A549 (cell line): ENCODE data around the gene MTF2. TPM values are rescaled to one million over a fixed set of nuclear protein-coding genes. Genes with fewer than 3 reads are reported as not detected.

ENCODE experiments used
- ATAC-seq, 2 experiments: fragments of 200-7000 bp in 1 of 2; fragments of >200 bp in 1 of 2; cut with Nextera tagmentation in 1 of 2; cut with Tn5 transposase in 1 of 2; 3 replicates each; pipeline versions ENCODE4 v1.8.0 to v1.9.1; 2018 to 2020; ENCODE audit warnings: mild to moderate bottlenecking in 1 of 2, moderate library complexity in 1 of 2
- CTCF ChIA-PET: fragments of 300-600 bp; sonication (Branson Sonifier 250); formaldehyde crosslinking; extraction: SDS; loops from one replicate; lab custom pipeline; 2021; ENCODE audit warnings: antibody characterized with exemption, inconsistent platforms; lab: Yijun Ruan, JAX
- POLR2A ChIA-PET: fragments of 350-600 bp; formaldehyde crosslinking; extraction: SDS; loops from one replicate; lab custom pipeline; 2021; ENCODE audit warnings: antibody characterized with exemption, inconsistent platforms; lab: Yijun Ruan, JAX
- DNase-seq, 2 experiments: peaks; one replicate each; pipeline versions ENCODE4 v3.0.0 to v3.0.0-alpha.2; 2011 to 2016; ENCODE audit warnings: low read depth in 1 of 2, low spot score in 1 of 2
- FAIRE-seq: peaks from 2 replicates; lab custom pipeline; 2011; peaks lifted over from hg19 to GRCh38; lab: Jason Lieb, UNC
- H3K27ac ChIP-seq, 2 experiments: fragments of >200 bp; sonication (Bioruptor Twin); formaldehyde crosslinking; 3 replicates each; pipeline ENCODE4 v1.5.1; 2016 to 2017
- H3K4me1 ChIP-seq: fragments of >200 bp; sonication (Bioruptor Twin); formaldehyde crosslinking; 3 replicates; pipeline ENCODE4 v1.6.1; 2016
- H3K4me2 ChIP-seq: fragments of >200 bp; sonication (Bioruptor Twin); formaldehyde crosslinking; 3 replicates; pipeline ENCODE4 v1.6.1; 2016
- H3K4me3 ChIP-seq: fragments of >200 bp; sonication (Bioruptor Twin); formaldehyde crosslinking; 3 replicates; pipeline ENCODE4 v1.5.1; 2016
- H3K9me3 ChIP-seq: fragments of >200 bp; sonication (Bioruptor Twin); formaldehyde crosslinking; 3 replicates; pipeline ENCODE4 v1.6.1; 2016
- BHLHE40 ChIP-seq: IDR thresholded peaks from 2 replicates; pipeline ENCODE4 v1.6.1; 2012; ENCODE audit warnings: low read depth, low read length, inconsistent platforms
- CBX2 ChIP-seq: fragments of 200-600 bp; sonication (generic); IDR thresholded peaks from 2 replicates; pipeline ENCODE4 v1.6.1; 2016; ENCODE audit warnings: low read depth, mild to moderate bottlenecking, borderline replicate concordance
- CEBPB ChIP-seq, 2 experiments: fragments of >200 bp in 1 of 2; sonication (Bioruptor Twin) in 1 of 2; formaldehyde crosslinking in 1 of 2; IDR thresholded peaks; 2 replicates each; pipeline ENCODE4 v1.6.1; 2012 to 2016
- CHD2 ChIP-seq: fragments of 150-350 bp; IDR thresholded peaks from 2 replicates; pipeline ENCODE4 v1.6.1; 2014; ENCODE audit warnings: low read length; ENCODE audit not compliant: partially characterized antibody
- ESRRA ChIP-seq: fragments of 150-350 bp; IDR thresholded peaks from 2 replicates; pipeline ENCODE4 v1.6.1; 2014; ENCODE audit warnings: mild to moderate bottlenecking, low read length, borderline replicate concordance
- FOSB ChIP-seq: fragments of 250-450 bp; sonication (Bioruptor Pico); IDR thresholded peaks from 2 replicates; pipeline ENCODE4 v1.5.0; 2020; ENCODE audit warnings: mild to moderate bottlenecking, moderate library complexity
- FOSL2 ChIP-seq, 2 experiments: fragments of 450-650 bp in 1 of 2; fragments of >200 bp in 1 of 2; sonication (Bioruptor Twin) in 1 of 2; formaldehyde crosslinking; IDR thresholded peaks; 2 replicates each; pipeline versions ENCODE4 v1.5.0 to v1.6.1; 2016 to 2020; ENCODE audit warnings: mild to moderate bottlenecking in 1 of 2, moderate library complexity in 1 of 2
- HDAC2 ChIP-seq: fragments of 200-600 bp; sonication (generic); IDR thresholded peaks from 2 replicates; pipeline ENCODE4 v1.6.1; 2016
- HEYL ChIP-seq: fragments of 250-450 bp; sonication (Bioruptor Pico); IDR thresholded peaks from 2 replicates; pipeline ENCODE4 v1.8.0; 2021; ENCODE audit warnings: mild to moderate bottlenecking, moderate library complexity
- HOXB13 ChIP-seq: fragments of 250-450 bp; sonication (Bioruptor Pico); IDR thresholded peaks from 2 replicates; pipeline ENCODE4 v1.5.0; 2020; ENCODE audit warnings: low read depth, mild to moderate bottlenecking, moderate library complexity
- HOXB5 ChIP-seq: fragments of 250-450 bp; sonication (Bioruptor Pico); IDR thresholded peaks from 2 replicates; pipeline ENCODE4 v1.5.0; 2020; ENCODE audit warnings: mild to moderate bottlenecking, moderate library complexity
- JUNB ChIP-seq: fragments of >200 bp; sonication (Bioruptor Twin); formaldehyde crosslinking; IDR thresholded peaks from 2 replicates; pipeline ENCODE4 v1.6.1; 2016
- KDM1A ChIP-seq: fragments of 200-600 bp; sonication (generic); IDR thresholded peaks from 2 replicates; pipeline ENCODE4 v1.6.1; 2016; ENCODE audit warnings: low read depth, mild to moderate bottlenecking
- KDM5A ChIP-seq: fragments of 200-600 bp; sonication (generic); IDR thresholded peaks from 2 replicates; pipeline ENCODE4 v1.6.1; 2016; ENCODE audit warnings: antibody characterized with exemption, mild to moderate bottlenecking
- MAFK ChIP-seq: fragments of 450-650 bp; IDR thresholded peaks from 2 replicates; pipeline ENCODE4 v1.6.1; 2014; ENCODE audit not compliant: partially characterized antibody
- PHF8 ChIP-seq: fragments of 200-600 bp; sonication (generic); IDR thresholded peaks from 2 replicates; pipeline ENCODE4 v1.6.1; 2016; ENCODE audit warnings: low read depth, mild to moderate bottlenecking, antibody characterized with exemption, moderate library complexity, borderline replicate concordance
- POLR2A ChIP-seq: IDR thresholded peaks from 2 replicates; pipeline ENCODE4 v1.6.1; 2012; ENCODE audit warnings: mild to moderate bottlenecking, low read length
- POLR2AphosphoS2 ChIP-seq: conservative IDR thresholded peaks from 2 replicates; pipeline ENCODE4 v1.6.1; 2012; ENCODE audit warnings: low read length, improper control_type of control experiment, inconsistent platforms
- RAD21 ChIP-seq, 2 experiments: fragments of >200 bp in 1 of 2; sonication (Bioruptor Twin) in 1 of 2; formaldehyde crosslinking in 1 of 2; IDR thresholded peaks in 1 of 2; conservative IDR thresholded peaks in 1 of 2; 2 replicates in 1 of 2; 3 replicates in 1 of 2; pipeline ENCODE4 v1.6.1; 2012 to 2018; ENCODE audit warnings: inconsistent platforms in 1 of 2
- RARB ChIP-seq: fragments of 250-450 bp; sonication (Bioruptor Pico); IDR thresholded peaks from 2 replicates; pipeline ENCODE4 v1.8.0; 2021; ENCODE audit warnings: mild to moderate bottlenecking, moderate library complexity
- RCOR1 ChIP-seq: fragments of 150-350 bp; IDR thresholded peaks from 2 replicates; pipeline ENCODE4 v1.6.1; 2014; ENCODE audit warnings: antibody characterized with exemption, low read length, low read depth
- RFX5 ChIP-seq: fragments of 450-650 bp; IDR thresholded peaks from 2 replicates; pipeline ENCODE4 v1.7.1; 2014; ENCODE audit warnings: antibody characterized with exemption, mild to moderate bottlenecking, moderate library complexity
- ZNF302 ChIP-seq: fragments of 250-450 bp; sonication (Bioruptor Pico); IDR thresholded peaks from 2 replicates; pipeline ENCODE4 v1.9.0; 2021; ENCODE audit warnings: inconsistent platforms, mild to moderate bottlenecking, moderate library complexity
- ZSCAN20 ChIP-seq: fragments of 250-450 bp; sonication (Bioruptor Pico); IDR thresholded peaks from 2 replicates; pipeline ENCODE4 v1.8.0; 2022; ENCODE audit warnings: mild to moderate bottlenecking, moderate library complexity
- WGBS: methylation state at CpG from one replicate; pipeline ENCODE4 v1.1.6; 2017; ENCODE audit errors: missing lambda C conversion rate; 5-methylcytosine and 5-hydroxymethylcytosine counted together
- polyA minus RNA-seq: library from RNA; depleted of rRNA, polyadenylated mRNA; stranded (reverse); fragments of >200 nt; gene quantifications from 2 replicates; pipeline ENCODE4 v1.2.3, GENCODE V29; 2011; rRNA and poly(A)+ RNA removed
- polyA plus RNA-seq, 4 experiments: library from polyadenylated mRNA; depleted of rRNA in 3 of 4; stranded (reverse); fragments of >200 nt; fragmentation: RNase III in 1 of 4; extraction: RNeasy Plus Mini Kit Qiagen cat#74134 plus additional on column Dnase treatment in 1 of 4; gene quantifications; 2 replicates in 3 of 4; 3 replicates in 1 of 4; pipeline ENCODE4 v1.2.3, GENCODE V29; 2011 to 2017
- TF ChIP-seq, protein P1 (sequence below): fragments of 200-600 bp; sonication (generic); IDR thresholded peaks from 2 replicates; pipeline ENCODE4 v1.6.1; 2016; ENCODE audit warnings: antibody characterized with exemption, mild to moderate bottlenecking, moderate library complexity
- TF ChIP-seq, protein P2 (sequence below): fragments of 150-350 bp; IDR thresholded peaks from 2 replicates; pipeline ENCODE4 v1.6.1; 2014; ENCODE audit warnings: low read depth, mild to moderate bottlenecking, low read length
- TF ChIP-seq, protein P3 (sequence below): fragments of >200 bp; sonication (Bioruptor Twin); formaldehyde crosslinking; IDR thresholded peaks from 3 replicates; pipeline ENCODE4 v1.6.1; 2016
- TF ChIP-seq, protein P4 (sequence below): IDR thresholded peaks from 2 replicates; pipeline ENCODE4 v1.6.1; 2012
- TF ChIP-seq, protein P5 (sequence below): fragments of 250-450 bp; sonication (Bioruptor Pico); IDR thresholded peaks from 2 replicates; pipeline ENCODE4 v1.5.0; 2020; ENCODE audit warnings: low read depth, mild to moderate bottlenecking, moderate library complexity
- TF ChIP-seq, protein P6 (sequence below): IDR thresholded peaks from 2 replicates; pipeline ENCODE4 v1.6.1; 2012

Gene MTF2
- 29.5 and 31.2 TPM in 2 replicates for polyA plus RNA-seq (2011; rRNA removed)
- 10.0 and 10.8 TPM in 2 replicates for polyA plus RNA-seq (2012; cell fraction: cytosol; rRNA removed)
- 4.5 TPM in 2 replicates for polyA plus RNA-seq (2012; cell fraction: nucleus; rRNA removed)
- 12.8 to 14.3 TPM (median 13.1 TPM) in 3 replicates for polyA plus RNA-seq (2017; fragmentation: RNase III; extraction: RNeasy Plus Mini Kit Qiagen cat#74134 plus additional on column Dnase treatment)
- 25.1 and 25.3 TPM in 2 replicates for polyA minus RNA-seq

DNA sequence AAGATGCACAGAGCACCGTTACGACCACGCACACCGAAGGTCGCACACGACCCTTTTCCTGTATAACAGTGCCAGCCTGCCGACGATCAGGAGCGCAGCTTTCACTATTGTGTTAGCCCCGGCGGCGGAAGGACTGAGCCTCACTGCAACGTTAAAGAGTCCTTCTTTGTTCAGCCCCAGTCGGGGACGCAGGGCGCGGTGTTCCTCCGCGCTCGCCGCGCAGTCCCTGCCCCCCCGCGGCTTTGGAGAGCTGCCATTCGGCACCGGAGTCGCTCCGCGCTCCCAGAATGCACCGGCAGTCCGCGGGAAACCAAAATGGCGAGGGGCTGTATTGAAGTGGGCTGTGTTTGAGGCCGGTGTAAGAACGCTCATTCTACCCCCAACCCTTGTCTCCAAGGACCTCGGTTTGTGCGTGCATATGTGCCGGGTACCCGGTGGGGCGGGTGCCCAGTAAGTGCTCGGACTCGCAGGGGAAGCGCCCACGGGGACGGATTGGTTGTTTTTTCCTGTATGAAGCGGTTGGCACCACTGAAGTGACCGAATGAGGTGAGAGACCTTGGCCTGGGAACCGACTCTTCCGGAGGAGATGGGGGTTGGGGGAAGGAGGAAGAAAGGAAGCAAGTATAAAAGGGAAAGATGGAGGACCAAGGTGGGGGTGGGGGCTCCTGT lies at the start of gene MTF2:
TSS of gene MTF2 (plus strand) at position 298 of the 669 bp plus-strand sequence. CDS start at position 542, 244 bp downstream.
- ATAC-seq = peak; percentile 92
- H3K27ac ChIP-seq = peak within 1 kb of the TSS; percentile 88 to 96
- H3K4me3 ChIP-seq = peak within 1 kb of the TSS; percentile 86
- under 1% methylated on average over 26 of the region's 49 CpGs for WGBS
- FAIRE-seq = no peak
- no peaks in the 10 kb centered on the region for H3K9me3 ChIP-seq
- peak; percentile 73 to 96 for DNase-seq
- peaks cover 19% of the 10 kb centered on the region; the same call in 2 of the 3 replicates for H3K4me1 ChIP-seq
- peak within 1 kb of the TSS; percentile 90 for H3K4me2 ChIP-seq
- CTCF ChIA-PET = interaction anchor here (0.7 to 1.7 kb wide), 4 partner anchors 11 to 17 kb away, joined by 3 to 6 read pairs (median 4); no protein-coding TSS in a partner anchor
- POLR2A ChIA-PET = interaction anchor here (0.6 to 2.5 kb wide), 11 partner anchors 10 to 266 kb away, joined by 3 to 13 read pairs (median 6); partner anchors contain the start of genes DIPK1A, DR1 and RPL5
- TF ChIP-seq HDAC2 = peak; percentile 41; the same call in 1 of the 2 replicates
- TF ChIP-seq, protein P1, sequence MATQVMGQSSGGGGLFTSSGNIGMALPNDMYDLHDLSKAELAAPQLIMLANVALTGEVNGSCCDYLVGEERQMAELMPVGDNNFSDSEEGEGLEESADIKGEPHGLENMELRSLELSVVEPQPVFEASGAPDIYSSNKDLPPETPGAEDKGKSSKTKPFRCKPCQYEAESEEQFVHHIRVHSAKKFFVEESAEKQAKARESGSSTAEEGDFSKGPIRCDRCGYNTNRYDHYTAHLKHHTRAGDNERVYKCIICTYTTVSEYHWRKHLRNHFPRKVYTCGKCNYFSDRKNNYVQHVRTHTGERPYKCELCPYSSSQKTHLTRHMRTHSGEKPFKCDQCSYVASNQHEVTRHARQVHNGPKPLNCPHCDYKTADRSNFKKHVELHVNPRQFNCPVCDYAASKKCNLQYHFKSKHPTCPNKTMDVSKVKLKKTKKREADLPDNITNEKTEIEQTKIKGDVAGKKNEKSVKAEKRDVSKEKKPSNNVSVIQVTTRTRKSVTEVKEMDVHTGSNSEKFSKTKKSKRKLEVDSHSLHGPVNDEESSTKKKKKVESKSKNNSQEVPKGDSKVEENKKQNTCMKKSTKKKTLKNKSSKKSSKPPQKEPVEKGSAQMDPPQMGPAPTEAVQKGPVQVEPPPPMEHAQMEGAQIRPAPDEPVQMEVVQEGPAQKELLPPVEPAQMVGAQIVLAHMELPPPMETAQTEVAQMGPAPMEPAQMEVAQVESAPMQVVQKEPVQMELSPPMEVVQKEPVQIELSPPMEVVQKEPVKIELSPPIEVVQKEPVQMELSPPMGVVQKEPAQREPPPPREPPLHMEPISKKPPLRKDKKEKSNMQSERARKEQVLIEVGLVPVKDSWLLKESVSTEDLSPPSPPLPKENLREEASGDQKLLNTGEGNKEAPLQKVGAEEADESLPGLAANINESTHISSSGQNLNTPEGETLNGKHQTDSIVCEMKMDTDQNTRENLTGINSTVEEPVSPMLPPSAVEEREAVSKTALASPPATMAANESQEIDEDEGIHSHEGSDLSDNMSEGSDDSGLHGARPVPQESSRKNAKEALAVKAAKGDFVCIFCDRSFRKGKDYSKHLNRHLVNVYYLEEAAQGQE = no peak
- no peak for TF ChIP-seq ZSCAN20
- TF ChIP-seq POLR2AphosphoS2 = no peak
- peak; percentile 80 for TF ChIP-seq KDM5A
- TF ChIP-seq, protein P2, sequence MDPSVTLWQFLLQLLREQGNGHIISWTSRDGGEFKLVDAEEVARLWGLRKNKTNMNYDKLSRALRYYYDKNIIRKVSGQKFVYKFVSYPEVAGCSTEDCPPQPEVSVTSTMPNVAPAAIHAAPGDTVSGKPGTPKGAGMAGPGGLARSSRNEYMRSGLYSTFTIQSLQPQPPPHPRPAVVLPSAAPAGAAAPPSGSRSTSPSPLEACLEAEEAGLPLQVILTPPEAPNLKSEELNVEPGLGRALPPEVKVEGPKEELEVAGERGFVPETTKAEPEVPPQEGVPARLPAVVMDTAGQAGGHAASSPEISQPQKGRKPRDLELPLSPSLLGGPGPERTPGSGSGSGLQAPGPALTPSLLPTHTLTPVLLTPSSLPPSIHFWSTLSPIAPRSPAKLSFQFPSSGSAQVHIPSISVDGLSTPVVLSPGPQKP = no peak
- TF ChIP-seq KDM1A = no peak
- TF ChIP-seq, protein P3, sequence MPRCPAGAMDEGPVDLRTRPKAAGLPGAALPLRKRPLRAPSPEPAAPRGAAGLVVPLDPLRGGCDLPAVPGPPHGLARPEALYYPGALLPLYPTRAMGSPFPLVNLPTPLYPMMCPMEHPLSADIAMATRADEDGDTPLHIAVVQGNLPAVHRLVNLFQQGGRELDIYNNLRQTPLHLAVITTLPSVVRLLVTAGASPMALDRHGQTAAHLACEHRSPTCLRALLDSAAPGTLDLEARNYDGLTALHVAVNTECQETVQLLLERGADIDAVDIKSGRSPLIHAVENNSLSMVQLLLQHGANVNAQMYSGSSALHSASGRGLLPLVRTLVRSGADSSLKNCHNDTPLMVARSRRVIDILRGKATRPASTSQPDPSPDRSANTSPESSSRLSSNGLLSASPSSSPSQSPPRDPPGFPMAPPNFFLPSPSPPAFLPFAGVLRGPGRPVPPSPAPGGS = peak; percentile 94
- TF ChIP-seq RCOR1 = no peak
- TF ChIP-seq HOXB13 = no peak
- peak; percentile 81 for TF ChIP-seq CHD2
- no peak for TF ChIP-seq ZNF302 (CRISPR knock-in tag)
- TF ChIP-seq CEBPB (IDR thresholded peaks at IDR 0.05) = peak in 1 of 2 experiments; percentile 60; a peak in 1 of 4 replicates
- TF ChIP-seq POLR2A = peak; percentile 93
- TF ChIP-seq FOSB (CRISPR knock-in tag) = no peak
- no peak; a peak in 1 of 5 replicates for TF ChIP-seq RAD21 (conservative IDR thresholded peaks at IDR 0.05 in 1 of 2, IDR thresholded peaks at IDR 0.05 in 1 of 2)
- TF ChIP-seq HOXB5 (CRISPR knock-in tag) = 0 out of 2 replicates have a peak, but pooled peaks have one; percentile 46
- TF ChIP-seq, protein P4, sequence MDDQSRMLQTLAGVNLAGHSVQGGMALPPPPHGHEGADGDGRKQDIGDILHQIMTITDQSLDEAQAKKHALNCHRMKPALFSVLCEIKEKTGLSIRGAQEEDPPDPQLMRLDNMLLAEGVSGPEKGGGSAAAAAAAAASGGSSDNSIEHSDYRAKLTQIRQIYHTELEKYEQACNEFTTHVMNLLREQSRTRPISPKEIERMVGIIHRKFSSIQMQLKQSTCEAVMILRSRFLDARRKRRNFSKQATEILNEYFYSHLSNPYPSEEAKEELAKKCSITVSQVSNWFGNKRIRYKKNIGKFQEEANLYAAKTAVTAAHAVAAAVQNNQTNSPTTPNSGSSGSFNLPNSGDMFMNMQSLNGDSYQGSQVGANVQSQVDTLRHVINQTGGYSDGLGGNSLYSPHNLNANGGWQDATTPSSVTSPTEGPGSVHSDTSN = peak; percentile 98
- TF ChIP-seq BHLHE40 = no peak
- TF ChIP-seq FOSL2 (IDR thresholded peaks at IDR 0.05) = no peak
- TF ChIP-seq FOSL2 (CRISPR knock-in tag; IDR thresholded peaks at IDR 0.05) = peak; percentile 35; the same call in 1 of the 2 replicates
- TF ChIP-seq RARB (CRISPR knock-in tag) = no peak
- TF ChIP-seq CBX2 = no peak
- peak; percentile 49; the same call in 1 of the 2 replicates for TF ChIP-seq PHF8
- no peak for TF ChIP-seq HEYL (CRISPR knock-in tag)
- no peak for TF ChIP-seq JUNB
- TF ChIP-seq, protein P5, sequence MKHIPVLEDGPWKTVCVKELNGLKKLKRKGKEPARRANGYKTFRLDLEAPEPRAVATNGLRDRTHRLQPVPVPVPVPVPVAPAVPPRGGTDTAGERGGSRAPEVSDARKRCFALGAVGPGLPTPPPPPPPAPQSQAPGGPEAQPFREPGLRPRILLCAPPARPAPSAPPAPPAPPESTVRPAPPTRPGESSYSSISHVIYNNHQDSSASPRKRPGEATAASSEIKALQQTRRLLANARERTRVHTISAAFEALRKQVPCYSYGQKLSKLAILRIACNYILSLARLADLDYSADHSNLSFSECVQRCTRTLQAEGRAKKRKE = no peak
- no peak for TF ChIP-seq MAFK
- TF ChIP-seq ESRRA = no peak
- TF ChIP-seq, protein P6, sequence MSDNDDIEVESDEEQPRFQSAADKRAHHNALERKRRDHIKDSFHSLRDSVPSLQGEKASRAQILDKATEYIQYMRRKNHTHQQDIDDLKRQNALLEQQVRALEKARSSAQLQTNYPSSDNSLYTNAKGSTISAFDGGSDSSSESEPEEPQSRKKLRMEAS = peak; percentile 94
- TF ChIP-seq RFX5 = no peak
